GM06990 (cell line): ENCODE measurements around the gene TPPP.

ENCODE experiments used
- DNase-seq: peaks from one replicate; pipeline ENCODE4 v3.0.0-alpha.2; 2011; ENCODE audit not compliant: insufficient read length; ENCODE audit errors: extremely low read depth
- H3K27me3 ChIP-seq: replicated peaks from 2 replicates; pipeline ENCODE4 v1.6.0; 2011; ENCODE audit warnings: low read length; ENCODE audit not compliant: control insufficient read depth, insufficient read depth
- H3K36me3 ChIP-seq: 2 replicates; pipeline ENCODE4 v1.5.1; 2011; ENCODE audit warnings: low read length; ENCODE audit not compliant: control insufficient read depth, insufficient read depth
- H3K4me3 ChIP-seq: replicated peaks from 2 replicates; pipeline ENCODE4 v1.5.1; 2011; ENCODE audit warnings: low read depth, mild to moderate bottlenecking, control low read depth, low read length
- TF ChIP-seq, protein P1 (sequence below): IDR thresholded peaks from 2 replicates; pipeline ENCODE4 v1.5.1; 2011; ENCODE audit warnings: low read length, control low read depth, mild to moderate bottlenecking, inconsistent platforms; ENCODE audit not compliant: insufficient read depth, poor library complexity, severe bottlenecking

TPPP gene

DNA sequence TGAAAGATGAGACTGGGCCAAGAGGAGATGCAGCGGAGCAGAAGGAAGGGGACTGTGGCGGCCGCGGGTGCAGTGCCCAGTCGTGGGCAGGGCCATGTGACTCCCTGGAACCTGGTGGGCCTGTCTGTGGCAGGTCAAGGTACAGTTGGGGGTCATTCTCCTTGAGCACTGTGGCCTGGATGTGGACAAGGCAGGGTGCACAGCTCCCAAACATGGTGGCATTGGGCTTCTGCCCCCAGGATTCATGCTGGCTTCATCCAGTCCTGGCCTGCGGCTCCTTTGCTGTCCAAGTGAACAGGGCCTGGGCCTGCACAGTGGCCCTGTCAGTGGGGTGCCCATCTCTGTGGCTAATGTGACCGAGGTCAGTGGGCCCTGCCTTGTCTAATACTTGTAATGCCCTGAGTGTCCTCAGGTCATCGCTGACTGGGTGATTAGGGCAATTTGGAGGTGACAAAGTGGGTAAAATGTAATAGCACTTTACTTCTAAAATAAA is 41.1 kb downstream of the TPPP start:
- Histone ChIP-seq H3K36me3 (peaks cover 5% of the 10 kb centered on the region), H3K27me3 (no peaks in the 10 kb centered on the region), H3K4me3 (no peak overlapping the region)
- TF ChIP-seq, protein P1, sequence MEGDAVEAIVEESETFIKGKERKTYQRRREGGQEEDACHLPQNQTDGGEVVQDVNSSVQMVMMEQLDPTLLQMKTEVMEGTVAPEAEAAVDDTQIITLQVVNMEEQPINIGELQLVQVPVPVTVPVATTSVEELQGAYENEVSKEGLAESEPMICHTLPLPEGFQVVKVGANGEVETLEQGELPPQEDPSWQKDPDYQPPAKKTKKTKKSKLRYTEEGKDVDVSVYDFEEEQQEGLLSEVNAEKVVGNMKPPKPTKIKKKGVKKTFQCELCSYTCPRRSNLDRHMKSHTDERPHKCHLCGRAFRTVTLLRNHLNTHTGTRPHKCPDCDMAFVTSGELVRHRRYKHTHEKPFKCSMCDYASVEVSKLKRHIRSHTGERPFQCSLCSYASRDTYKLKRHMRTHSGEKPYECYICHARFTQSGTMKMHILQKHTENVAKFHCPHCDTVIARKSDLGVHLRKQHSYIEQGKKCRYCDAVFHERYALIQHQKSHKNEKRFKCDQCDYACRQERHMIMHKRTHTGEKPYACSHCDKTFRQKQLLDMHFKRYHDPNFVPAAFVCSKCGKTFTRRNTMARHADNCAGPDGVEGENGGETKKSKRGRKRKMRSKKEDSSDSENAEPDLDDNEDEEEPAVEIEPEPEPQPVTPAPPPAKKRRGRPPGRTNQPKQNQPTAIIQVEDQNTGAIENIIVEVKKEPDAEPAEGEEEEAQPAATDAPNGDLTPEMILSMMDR, result no peak
- no peak for DNase-seq

DNA sequence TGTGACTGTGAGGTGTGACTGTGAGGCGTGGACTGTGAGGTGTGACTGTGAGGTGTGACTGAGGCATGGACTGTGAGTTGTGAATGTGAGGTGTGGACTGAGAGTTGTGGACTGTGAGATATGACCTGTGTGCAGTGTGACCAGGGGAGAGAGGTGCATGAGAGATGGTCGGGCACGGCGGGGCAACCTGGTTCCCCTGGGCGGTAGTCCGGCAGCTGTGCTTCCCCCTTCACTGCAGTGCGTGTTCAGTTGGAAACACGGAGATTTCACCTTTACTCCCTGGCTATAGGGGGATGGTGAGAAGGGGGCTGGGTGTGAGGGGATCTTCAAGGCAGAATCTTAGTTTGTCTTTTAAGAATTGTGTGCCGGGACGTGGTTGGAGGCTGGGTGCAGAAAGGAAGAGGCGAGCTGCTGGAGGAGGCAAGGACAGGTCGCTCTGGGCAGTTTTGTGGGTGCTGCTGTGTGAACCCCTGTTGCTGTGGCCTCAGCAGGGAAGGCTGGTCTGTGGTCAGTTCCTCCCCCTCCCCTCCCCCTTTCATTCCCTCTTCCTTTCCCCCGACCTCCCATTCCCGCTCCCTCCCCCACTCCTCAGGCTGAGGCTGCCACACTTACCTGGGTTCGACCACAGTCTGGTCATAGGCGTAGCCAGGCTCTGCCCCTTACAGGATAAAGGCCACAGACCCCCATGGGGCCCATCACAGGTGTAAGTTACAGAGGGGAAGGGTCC is 41.7 kb downstream of the TPPP start:
- Histone ChIP-seq H3K27me3 (no peaks in the 10 kb centered on the region), H3K4me3 (no peak overlapping the region), H3K36me3 (peaks cover 5% of the 10 kb centered on the region)
- DNase-seq, result no peak
- TF ChIP-seq, protein P1, result no peak

DNA sequence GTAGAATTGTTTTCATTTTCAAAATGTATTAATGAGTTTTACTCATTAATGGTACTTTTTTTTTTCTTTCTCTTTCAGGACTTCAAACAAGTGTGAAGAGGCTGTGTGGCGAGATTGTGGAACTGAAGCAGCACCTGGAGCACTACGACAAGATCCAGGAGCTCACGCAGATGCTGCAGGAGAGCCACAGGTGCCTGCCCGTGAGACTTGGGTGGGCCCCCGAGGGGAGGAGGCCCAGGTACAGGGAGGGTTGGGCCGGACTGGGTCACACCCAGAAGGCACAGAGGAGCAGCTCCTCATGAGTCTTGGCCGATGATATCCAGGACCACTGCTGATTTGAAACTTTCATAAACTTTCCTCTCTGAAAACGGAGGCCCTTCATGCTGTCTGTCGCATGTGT is 45.4 kb downstream of the TPPP start:
- Histone ChIP-seq H3K36me3 (peaks cover 9% of the 10 kb centered on the region), H3K4me3 (no peak overlapping the region), H3K27me3 (no peaks in the 10 kb centered on the region)
- TF ChIP-seq, protein P1, result no peak
- DNase-seq, result no peak

DNA sequence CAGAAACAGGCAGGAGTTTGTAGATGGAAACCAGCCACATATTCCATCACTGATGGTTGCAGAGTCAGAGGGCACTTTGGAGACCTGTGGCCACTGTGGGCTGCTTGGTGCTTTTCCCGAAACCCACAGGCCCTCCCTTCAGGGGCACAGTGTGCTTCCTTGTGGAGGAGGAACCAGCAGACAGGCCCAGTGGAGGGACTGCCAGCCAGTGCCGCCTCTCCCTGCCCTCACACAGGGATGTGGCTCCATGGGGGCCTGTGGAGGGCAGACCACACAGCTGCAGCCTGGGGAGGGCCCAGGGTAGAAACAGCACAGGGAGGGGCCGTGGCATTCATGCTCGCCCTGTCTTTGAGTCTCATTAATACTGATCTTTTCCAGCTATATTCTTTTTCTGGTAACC is 45.8 kb downstream of the TPPP start:
- H3K27me3 ChIP-seq, result no peaks in the 10 kb centered on the region
- DNase-seq, result no peak
- TF ChIP-seq, protein P1, result no peak
- peaks cover 11% of the 10 kb centered on the region for H3K36me3 ChIP-seq
- no peak overlapping the region for H3K4me3 ChIP-seq

DNA sequence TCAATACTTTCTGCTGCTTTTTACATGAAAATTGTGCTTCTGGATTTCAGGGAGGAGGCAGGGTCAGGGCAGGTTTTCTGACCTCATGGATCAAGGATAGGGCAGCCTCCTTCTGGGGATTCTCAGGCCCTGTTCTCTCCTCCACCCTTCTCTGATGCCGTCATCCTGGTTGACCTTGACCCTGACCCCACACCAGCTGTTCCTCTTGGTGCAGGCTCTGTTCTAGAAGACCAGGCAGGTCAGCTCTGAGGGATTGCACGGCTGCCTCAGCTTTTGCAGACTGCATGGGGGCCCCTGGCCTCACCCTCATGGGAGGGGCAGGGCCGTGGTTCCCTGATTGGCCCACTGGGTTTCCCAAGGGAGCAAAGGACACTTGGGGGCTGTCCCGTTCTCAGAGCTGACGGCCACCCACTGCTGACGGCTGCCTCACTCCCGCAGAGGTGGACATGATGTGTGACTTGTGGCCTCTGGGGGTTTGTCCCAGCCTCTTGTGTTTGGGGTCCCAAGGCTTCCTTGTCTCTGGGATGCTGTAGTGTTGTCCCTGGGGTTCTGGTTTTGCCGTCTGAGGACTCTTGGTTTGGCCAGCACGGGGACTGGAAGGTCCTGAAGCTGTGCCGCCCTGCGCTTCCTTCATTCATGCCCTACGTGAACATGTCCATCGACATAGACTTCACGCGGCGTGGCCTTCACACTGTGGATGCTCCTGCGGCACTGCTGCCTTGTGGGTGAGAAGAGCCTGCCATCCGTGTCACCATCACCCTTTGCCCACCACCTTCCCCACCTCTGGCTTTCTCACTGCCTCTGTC is 46.6 kb downstream of the TPPP start:
- TF ChIP-seq, protein P1, result no peak
- no peak overlapping the region for H3K4me3 ChIP-seq
- no peak for DNase-seq
- H3K36me3 ChIP-seq, result peaks cover 9% of the 10 kb centered on the region
- no peaks in the 10 kb centered on the region for H3K27me3 ChIP-seq
